HFFc6 (cell line): ENCODE results near the gene GDAP2. TPM values are rescaled to one million over a fixed set of nuclear protein-coding genes. Genes with fewer than 3 reads are reported as not detected.
A peak's percentile ranks its signal among the peaks of the same experiment; 100 is the strongest.

Source experiments
- DNase-seq: peaks from one replicate; pipeline ENCODE4 v3.0.0-alpha.2; 2018
- H3K27ac Mint-ChIP-seq: 2 replicates; pipeline ENCODE4 v1.8.0; 2020; ENCODE audit warnings: mild to moderate bottlenecking, mixed read lengths
- H3K27me3 Mint-ChIP-seq: 2 replicates; pipeline ENCODE4 v1.8.0; 2021; ENCODE audit warnings: mild to moderate bottlenecking, moderate library complexity, mixed read lengths; ENCODE audit not compliant: insufficient read depth
- H3K36me3 Mint-ChIP-seq: 2 replicates; pipeline ENCODE4 v1.8.0; 2021; ENCODE audit warnings: low read depth, mixed read lengths
- H3K4me1 Mint-ChIP-seq: 2 replicates; pipeline ENCODE4 v1.8.0; 2020; ENCODE audit warnings: low read depth, mixed read lengths
- H3K4me3 Mint-ChIP-seq: 2 replicates; pipeline ENCODE4 v1.8.0; 2020; ENCODE audit warnings: mild to moderate bottlenecking, moderate library complexity, mixed read lengths
- H3K9me3 Mint-ChIP-seq: 2 replicates; pipeline ENCODE4 v1.8.0; 2020; ENCODE audit warnings: mild to moderate bottlenecking, mixed read lengths
- CTCF ChIP-seq: fragments of 200-600 bp; sonication (generic); IDR thresholded peaks from 2 replicates; pipeline ENCODE4 v1.5.0; 2021; ENCODE audit warnings: antibody characterized with exemption, mild to moderate bottlenecking
- total RNA-seq, 6 experiments: library from RNA; stranded (reverse); fragmentation: NEBNext Ultra II Directional; extraction: Animal tissue kit (Norgen Biotek cat#: 25700); gene quantifications; 2 replicates in 1 of 6; 3 replicates in 5 of 6; pipeline ENCODE4 v1.2.3, GENCODE V29; 2021

The GDAP2 gene
- total RNA-seq, 6 experiments from 2014 or later, result 21.6 to 29.8 (median 27.1) TPM

GRCh38 chr1:117825414-117825813 is 104.0 kb downstream of the GDAP2 start:
- Mint-ChIP-seq H3K4me3 (no peak overlapping the region), H3K27me3 (no peaks in the 10 kb centered on the region), H3K27ac (peak overlapping the region; percentile 92), H3K9me3 (peaks cover 2% of the 10 kb centered on the region; the same call in 1 of the 2 replicates), H3K4me1 (peaks cover 86% of the 10 kb centered on the region), H3K36me3 (peaks cover 9% of the 10 kb centered on the region; the same call in 1 of the 2 replicates)
- TF ChIP-seq CTCF, result no peak
- no peak for DNase-seq

DNA sequence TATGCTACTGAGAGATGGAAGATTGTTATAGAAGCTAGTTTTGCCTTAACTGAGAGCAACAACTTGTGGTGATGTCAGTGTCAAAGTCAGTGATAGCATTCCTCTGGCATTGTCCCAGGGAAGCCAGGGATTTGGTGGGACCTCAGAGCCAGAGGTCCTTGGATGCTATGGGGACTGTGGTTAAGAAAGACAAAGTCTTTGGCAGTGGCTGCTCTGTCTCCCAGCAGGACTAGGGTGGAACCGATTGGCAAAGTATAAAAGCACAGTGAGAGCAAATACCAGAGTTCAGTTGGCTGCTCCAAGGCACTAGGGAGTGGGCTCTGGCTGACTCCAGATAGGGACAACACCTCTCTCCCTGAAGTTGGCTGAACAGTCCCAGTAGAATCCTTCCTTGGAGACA is 104.8 kb downstream of the GDAP2 start:
- TF ChIP-seq CTCF, result no peak
- Mint-ChIP-seq H3K36me3 (0 out of 2 replicates have a peak, but pooled peaks cover 5% of the 10 kb centered on the region), H3K4me1 (peaks cover 89% of the 10 kb centered on the region), H3K9me3 (no peaks in the 10 kb centered on the region), H3K27me3 (no peaks in the 10 kb centered on the region), H3K27ac (peak overlapping the region; percentile 92), H3K4me3 (no peak overlapping the region)
- DNase-seq, result no peak

DNA sequence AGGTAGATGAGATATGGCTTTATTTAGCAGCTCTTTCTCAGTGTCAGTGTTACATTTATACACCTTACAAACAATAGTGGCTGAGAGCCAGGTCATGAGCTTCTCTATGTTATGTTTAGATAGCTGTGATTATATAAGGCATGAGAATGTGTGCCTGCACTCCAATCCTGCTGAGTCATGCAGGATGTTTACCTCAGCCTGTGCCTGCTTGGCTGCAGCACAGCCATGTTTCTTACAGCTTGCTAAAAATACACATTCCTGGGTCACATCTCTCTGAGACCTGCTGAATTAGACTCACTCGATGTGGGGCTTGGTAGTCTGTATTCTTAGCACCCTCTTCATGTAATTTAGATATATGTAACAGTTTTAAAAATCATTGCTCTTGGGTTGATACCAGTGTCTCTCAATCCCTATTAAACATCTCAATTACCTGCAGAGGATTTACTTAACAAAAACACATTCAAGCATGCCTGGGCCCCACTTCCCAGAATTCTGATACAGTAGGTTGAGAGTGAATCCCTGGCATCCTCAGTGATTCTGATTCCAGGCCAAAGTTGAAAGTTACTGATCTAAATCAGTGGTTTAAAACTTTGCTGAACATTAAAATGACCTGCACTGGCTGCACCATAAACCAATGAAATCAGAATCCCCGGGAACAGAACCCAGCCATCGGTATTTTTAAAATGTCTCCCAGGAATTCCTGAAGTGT is 107.5 kb downstream of the GDAP2 start:
- Mint-ChIP-seq H3K27me3 (peaks cover 4% of the 10 kb centered on the region), H3K9me3 (no peaks in the 10 kb centered on the region), H3K4me3 (peak overlapping the region; percentile 70), H3K27ac (peak overlapping the region; percentile 94), H3K36me3 (0 out of 2 replicates have a peak, but pooled peaks cover 5% of the 10 kb centered on the region), H3K4me1 (peaks cover 80% of the 10 kb centered on the region)
- no peak for TF ChIP-seq CTCF
- peak; percentile 92 for DNase-seq

DNA sequence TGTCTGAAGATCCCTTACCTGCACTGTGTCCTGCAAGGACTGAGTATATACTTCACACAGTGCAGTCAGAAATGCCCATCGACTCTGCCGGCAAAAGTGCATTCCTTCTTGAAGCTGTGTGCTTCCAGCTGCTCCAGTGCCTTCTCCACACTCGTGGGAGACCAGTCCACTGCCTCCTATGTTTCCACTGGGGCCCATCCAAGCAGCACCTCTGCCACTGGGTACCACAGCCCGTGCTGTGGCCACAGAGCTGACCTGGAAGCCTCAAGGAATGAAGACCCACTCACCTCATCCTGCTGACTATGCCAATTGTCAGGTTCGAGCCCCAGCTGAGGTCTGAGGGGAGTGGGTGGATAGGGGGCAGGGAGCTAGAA is 108.1 kb downstream of the GDAP2 start:
- Mint-ChIP-seq H3K36me3 (0 out of 2 replicates have a peak, but pooled peaks cover 5% of the 10 kb centered on the region), H3K9me3 (no peaks in the 10 kb centered on the region), H3K4me1 (peaks cover 75% of the 10 kb centered on the region), H3K4me3 (peak overlapping the region; percentile 70), H3K27ac (peak overlapping the region; percentile 94), H3K27me3 (peaks cover 5% of the 10 kb centered on the region)
- no peak for TF ChIP-seq CTCF
- no peak for DNase-seq

GRCh38 chr1:117820694-117821381 is 108.6 kb downstream of the GDAP2 start:
- H3K27ac Mint-ChIP-seq, result peak overlapping the region; percentile 94
- H3K4me3 Mint-ChIP-seq, result peak overlapping the region; percentile 70
- peak; percentile 48 for DNase-seq
- H3K9me3 Mint-ChIP-seq, result no peaks in the 10 kb centered on the region
- TF ChIP-seq CTCF, result no peak
- H3K27me3 Mint-ChIP-seq, result peaks cover 5% of the 10 kb centered on the region
- H3K36me3 Mint-ChIP-seq, result 0 out of 2 replicates have a peak, but pooled peaks cover 5% of the 10 kb centered on the region
- H3K4me1 Mint-ChIP-seq, result peaks cover 71% of the 10 kb centered on the region
